ENCODE results near the gene CPA5. TPM values are rescaled to one million over a fixed set of nuclear protein-coding genes. Genes with fewer than 3 reads are reported as not detected.
A peak's percentile ranks its signal among the peaks of the same experiment; 100 is the strongest.

The CPA5 gene
- total and polyA plus RNA-seq, 2 of the 8 experiments (the other 6 are each of a cell fraction or from before 2014, with no cell fraction given): 0.12 TPM; not detected in 1

GRCh38 chr7:130393101-130393561 lies 48.5 kb downstream of the CPA5 start:
- Histone ChIP-seq H3K23ac (ENCODE audit: insufficient read length) (no peak overlapping the region), H2BK15ac (ENCODE audit: low read length) (no peak overlapping the region), H2BK20ac (ENCODE audit: low read length) (no peak overlapping the region), H3K4me1 (replicated peaks in 1 of 4; ENCODE audit: control insufficient read depth in 3 of 4, insufficient read depth in 4 of 4, low read length in 3 of 4) (peaks cover 0 to 2% (median 0%) of the 10 kb centered on the region in 4 experiments; a peak in 2 of 7 replicates), H3K27ac (ENCODE audit: low read depth, low read length) (no peak overlapping the region), H3K4me3 (ENCODE audit: extremely low read depth in 1 of 4, insufficient read depth in 2 of 4, low read depth in 3 of 4, low read length in 4 of 4) (no peak overlapping the region), H2BK12ac (ENCODE audit: low read depth, low read length) (no peak overlapping the region), H2BK5ac (ENCODE audit: low read depth, low read length) (no peak overlapping the region), H2AK5ac (ENCODE audit: low read depth, low read length) (no peak overlapping the region), H3K27me3 (replicated peaks in 1 of 4; ENCODE audit: control insufficient read depth in 3 of 4, extremely low read depth in 1 of 4, insufficient read depth in 3 of 4, low read length in 3 of 4) (no peaks in the 10 kb centered on the region), H3K9me3 (ENCODE audit: insufficient read depth in 2 of 2, low read depth in 1 of 2, low read length in 1 of 2) (no peaks in the 10 kb centered on the region), H2AFZ (ENCODE audit: low read length) (no peak overlapping the region), H3K14ac (ENCODE audit: insufficient read length) (no peak overlapping the region), H4K5ac (ENCODE audit: insufficient read length, low read depth, low read length) (no peak overlapping the region), H4K20me1 (replicated peaks in 1 of 2; ENCODE audit: control insufficient read depth in 1 of 2, insufficient read depth in 2 of 2, low read length in 2 of 2) (no peaks in the 10 kb centered on the region), H3K79me2 (ENCODE audit: control insufficient read depth in 1 of 2, insufficient read depth in 2 of 2, low read length in 2 of 2) (no peaks in the 10 kb centered on the region), H3K36me3 (ENCODE audit: control insufficient read depth in 2 of 4, insufficient read depth in 4 of 4, low read length in 3 of 4) (no peaks in the 10 kb centered on the region), H3K4ac (replicated peaks; ENCODE audit: insufficient read length, low read depth, low read length) (no peak overlapping the region), H3K56ac (replicated peaks; ENCODE audit: insufficient read length, low read depth, low read length) (no peak overlapping the region), H3K79me1 (ENCODE audit: low read depth, low read length) (no peaks in the 10 kb centered on the region), H2BK120ac (replicated peaks; ENCODE audit: low read depth, low read length) (no peak overlapping the region), H3K4me2 (ENCODE audit: insufficient read depth in 1 of 2, low read depth in 2 of 2, low read length in 2 of 2) (no peak overlapping the region), H3K23me2 (ENCODE audit: low read depth, low read length) (no peaks in the 10 kb centered on the region), H3K9ac (replicated peaks in 1 of 4; ENCODE audit: extremely low read depth in 1 of 4, low read depth in 3 of 4, low read length in 3 of 4) (no peak overlapping the region), H4K91ac (replicated peaks; ENCODE audit: insufficient read length, low read length) (no peak overlapping the region), H3K18ac (ENCODE audit: extremely low read depth, low read length) (no peak overlapping the region), H4K8ac (ENCODE audit: extremely low read depth, insufficient read depth, low read length) (no peak overlapping the region)
- DNase-seq (ENCODE audit: low read depth in 1 of 2, low spot score in 2 of 2) (no peak), FAIRE-seq (peak; percentile 7)
- TF ChIP-seq SIRT6 (IDR thresholded peaks at IDR 0.05; ENCODE audit: low read length) (no peak), TCF12 (IDR thresholded peaks at IDR 0.05; ENCODE audit: low read depth, low read length) (no peak), HDAC2 (IDR thresholded peaks at IDR 0.05; ENCODE audit: borderline replicate concordance in 1 of 2, low read depth in 2 of 2, low read length in 2 of 2) (no peak), POU5F1 (IDR thresholded peaks at IDR 0.05; ENCODE audit: low read depth, low read length) (no peak), RBBP5 (IDR thresholded peaks at IDR 0.05; ENCODE audit: borderline replicate concordance, low read depth, low read length) (no peak), GABPA (IDR thresholded peaks at IDR 0.05; ENCODE audit: borderline replicate concordance, insufficient read depth, low read length) (no peak), SAP30 (IDR thresholded peaks at IDR 0.05; ENCODE audit: insufficient read depth, insufficient replicate concordance, low read length) (no peak), JUND (IDR thresholded peaks at IDR 0.05; ENCODE audit: low read length) (no peak), TEAD4 (IDR thresholded peaks at IDR 0.05; ENCODE audit: low read depth, low read length) (no peak), NANOG (IDR thresholded peaks at IDR 0.05; ENCODE audit: insufficient read depth, low read depth, low read length, poor library complexity, severe bottlenecking) (no peak), E2F6 (IDR thresholded peaks at IDR 0.05) (no peak), TBP (IDR thresholded peaks at IDR 0.05; ENCODE audit: low read depth, low read length) (no peak), JUN (IDR thresholded peaks at IDR 0.05; ENCODE audit: low read depth, low read length) (no peak), CHD2 (IDR thresholded peaks at IDR 0.05; ENCODE audit: low read length) (no peak)
- WGBS, 2 experiments (ENCODE audit: extremely low coverage in 1 of 2, insufficient coverage in 1 of 2, insufficient read length in 1 of 2, insufficient replicate concordance in 2 of 2, low coverage in 1 of 2, low lambda C conversion rate in 2 of 2, missing lambda C conversion rate in 1 of 2): 95% methylated on average over 5 of the region's 5 CpGs; no CpG with 5 or more reads in 1 of the 2 experiments
- CTCF ChIA-PET (ENCODE audit: partially characterized antibody): interaction anchor here (1.0 to 1.7 kb wide), 3 partner anchors 12 to 329 kb away, joined by 3 to 12 read pairs (median 5); no protein-coding TSS in a partner anchor
- POLR2A ChIA-PET (ENCODE audit: partially characterized antibody): interaction anchor here (1.0 kb wide), 1 partner anchor 12 kb away, joined by 3 read pairs; no protein-coding TSS in a partner anchor

Data from H1 (cell line).